ENCODE results near the gene PLEKHD1.
"Not testable (repeated sequence)": the region's sequence is repeated elsewhere in the genome, so short reads cannot be mapped to it uniquely, and the experiment has no call there.

The PLEKHD1 gene

DNA sequence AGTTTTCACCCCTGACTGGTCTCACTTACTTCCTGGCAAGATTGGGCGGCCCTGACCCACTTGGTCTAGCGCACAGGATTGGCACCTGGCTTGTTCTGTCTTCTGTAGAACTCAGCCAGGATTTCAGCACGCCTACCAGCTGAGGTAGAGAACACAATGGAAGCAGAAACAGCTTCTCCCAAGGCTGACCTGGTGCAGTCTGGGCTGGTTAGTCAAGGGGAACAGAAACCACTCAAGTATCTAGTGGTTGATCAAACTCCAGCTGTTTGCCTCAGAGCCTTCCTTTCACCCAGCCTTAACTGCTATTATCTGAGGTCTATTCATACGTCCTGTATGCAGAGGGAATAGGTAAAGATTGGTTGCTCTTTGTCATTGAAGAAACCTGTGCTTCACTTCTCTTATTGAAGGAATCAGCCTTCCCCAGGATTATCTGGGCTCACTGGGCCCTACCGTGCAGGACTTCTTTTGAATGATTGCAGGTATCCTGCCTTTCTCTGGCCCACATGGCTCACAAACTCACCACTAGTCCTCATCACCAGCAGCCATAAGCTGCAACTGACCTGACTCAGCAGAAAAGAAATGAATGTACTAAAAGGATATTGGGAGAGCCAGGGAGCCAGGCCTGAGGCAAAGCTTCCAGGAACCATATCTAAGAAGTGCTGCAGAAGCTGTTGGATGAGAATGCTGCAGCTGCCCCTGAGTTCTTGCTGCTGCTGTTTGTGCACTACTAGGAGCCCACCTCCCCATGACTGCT, 2.5 kb upstream of the PLEKHD1 start:
- no peak for ATAC-seq

DNA sequence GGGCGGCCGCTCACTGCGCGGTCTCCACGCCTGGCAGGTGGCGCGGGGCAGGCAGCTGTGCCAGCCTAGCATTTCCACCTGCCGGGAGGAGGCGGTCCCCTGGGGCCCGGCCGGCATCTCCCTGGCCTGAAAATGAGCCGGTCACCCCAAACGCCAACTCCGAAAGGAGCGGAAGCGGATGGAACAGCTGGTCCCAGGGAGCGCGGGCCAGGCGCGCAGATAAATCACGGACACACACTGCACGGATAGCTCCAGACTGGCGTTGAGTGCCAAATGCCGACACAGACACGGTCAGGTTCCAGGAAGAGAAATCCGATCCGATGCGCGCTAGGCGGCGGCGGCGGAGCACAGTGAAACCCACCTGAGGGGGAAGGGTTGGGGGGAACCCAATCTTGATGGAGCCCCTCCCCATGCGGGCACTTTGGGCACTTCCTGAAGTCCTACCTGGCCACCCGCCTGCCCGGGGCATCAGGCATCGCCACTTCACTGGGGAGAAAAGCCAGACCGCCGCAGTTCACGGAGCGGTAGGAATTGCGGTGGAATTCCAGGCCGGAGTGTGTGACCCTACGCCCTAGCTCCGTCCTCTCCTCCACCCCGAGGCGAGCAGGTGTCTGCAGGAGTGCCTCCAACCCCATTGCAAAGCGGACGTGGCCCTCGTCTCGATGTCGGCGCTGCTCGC, 624 bp upstream of the PLEKHD1 start:
- no peak for ATAC-seq

DNA sequence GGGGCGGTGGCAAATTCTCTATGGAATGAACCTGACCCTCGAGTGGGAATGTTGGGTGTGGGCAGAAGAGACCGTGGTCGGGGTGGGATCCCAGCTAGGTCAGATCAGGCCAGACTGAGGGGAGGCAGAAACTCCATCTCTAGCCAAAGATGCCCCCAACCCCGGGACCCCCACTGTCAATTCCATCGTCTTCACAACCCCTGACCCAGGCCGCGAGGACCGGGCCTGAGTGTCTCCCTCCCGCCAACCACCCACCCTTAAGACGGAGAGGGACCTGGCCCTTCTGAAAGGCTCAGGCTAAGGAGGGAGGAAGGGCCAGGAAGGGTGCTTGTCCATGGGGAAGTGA, 760 bp downstream of the PLEKHD1 start:
- ATAC-seq: no peak

DNA sequence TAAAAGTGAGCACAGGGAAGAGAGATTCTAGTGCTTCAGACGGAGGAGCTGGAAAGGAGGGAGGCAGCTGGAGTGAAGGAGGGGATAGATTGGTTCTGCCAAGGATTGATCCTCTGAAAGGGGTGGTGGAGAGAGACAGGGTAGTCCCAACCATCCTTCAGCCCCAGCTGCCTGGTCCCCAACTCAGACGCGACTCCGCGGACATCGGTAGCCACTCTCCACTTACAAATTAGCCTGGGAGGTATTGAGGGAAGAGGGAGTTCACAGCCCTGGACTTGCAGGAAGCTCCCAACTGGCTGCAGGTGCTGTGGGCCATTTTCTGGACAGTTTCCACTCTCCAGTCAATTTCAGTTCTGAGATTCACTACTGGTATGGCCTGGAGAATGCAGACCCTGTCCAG, 1.2 kb downstream of the PLEKHD1 start:
- no peak for ATAC-seq

DNA sequence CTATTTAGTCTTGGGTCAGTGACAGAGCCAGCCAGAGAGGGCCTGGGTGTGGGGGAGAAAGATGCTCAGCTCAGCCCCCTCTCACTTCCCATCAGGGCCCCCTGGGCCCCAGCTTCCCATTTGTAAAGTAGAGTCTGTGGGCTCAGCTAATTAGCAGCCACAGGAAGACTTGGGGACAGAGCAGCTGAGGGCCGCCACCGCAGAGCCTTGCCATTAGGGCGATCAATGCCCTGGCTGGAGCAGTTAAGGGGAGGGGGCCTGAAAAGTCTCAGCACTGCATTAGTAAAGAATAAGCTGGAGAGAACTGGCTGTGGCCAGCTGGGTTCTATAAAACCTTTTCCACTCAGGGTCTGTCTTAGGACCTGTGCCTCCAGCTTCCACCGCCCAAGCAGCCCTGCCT, 2.7 kb downstream of the PLEKHD1 start:
- no peak for ATAC-seq

DNA sequence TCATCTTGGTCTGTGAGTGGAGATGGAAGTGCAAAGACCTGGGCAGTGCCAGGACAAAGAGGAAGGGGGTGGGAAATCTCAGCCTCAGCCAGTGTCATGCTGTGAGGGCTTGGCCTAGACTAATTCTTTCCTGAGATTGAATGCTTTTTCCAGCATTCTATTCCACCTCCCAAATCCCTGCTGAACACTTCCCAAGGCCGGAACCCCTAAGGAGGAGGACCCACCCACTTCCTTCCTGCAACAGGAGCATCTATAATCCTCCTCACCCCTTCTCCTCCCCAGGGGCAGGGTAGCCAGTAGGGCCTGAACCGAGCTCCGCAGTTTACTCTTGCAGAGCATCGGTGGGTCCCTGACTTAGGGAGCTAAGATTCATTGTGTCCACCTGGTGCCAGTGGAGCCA, 3.2 kb downstream of the PLEKHD1 start:
- no peak for ATAC-seq

DNA sequence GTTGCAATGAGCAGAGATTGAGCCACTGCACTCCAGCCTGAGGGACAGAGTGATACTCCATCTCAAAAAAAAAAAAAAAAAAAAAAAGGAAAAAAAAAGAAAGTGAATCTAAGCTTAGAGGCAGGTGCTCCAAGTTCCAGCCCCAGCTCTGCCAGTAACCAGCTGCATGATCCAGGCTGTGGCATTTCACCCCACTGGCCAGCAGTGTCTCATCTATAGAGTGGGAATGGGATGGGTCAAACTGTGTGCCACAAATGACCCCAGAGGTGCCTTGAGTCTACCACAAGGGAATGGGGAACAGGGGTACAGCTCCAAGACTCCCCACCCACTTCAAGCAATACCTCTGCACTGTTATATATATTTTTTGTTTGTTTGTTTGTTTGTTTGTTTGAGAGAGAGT, 5.0 kb downstream of the PLEKHD1 start:
- no peak for ATAC-seq

DNA sequence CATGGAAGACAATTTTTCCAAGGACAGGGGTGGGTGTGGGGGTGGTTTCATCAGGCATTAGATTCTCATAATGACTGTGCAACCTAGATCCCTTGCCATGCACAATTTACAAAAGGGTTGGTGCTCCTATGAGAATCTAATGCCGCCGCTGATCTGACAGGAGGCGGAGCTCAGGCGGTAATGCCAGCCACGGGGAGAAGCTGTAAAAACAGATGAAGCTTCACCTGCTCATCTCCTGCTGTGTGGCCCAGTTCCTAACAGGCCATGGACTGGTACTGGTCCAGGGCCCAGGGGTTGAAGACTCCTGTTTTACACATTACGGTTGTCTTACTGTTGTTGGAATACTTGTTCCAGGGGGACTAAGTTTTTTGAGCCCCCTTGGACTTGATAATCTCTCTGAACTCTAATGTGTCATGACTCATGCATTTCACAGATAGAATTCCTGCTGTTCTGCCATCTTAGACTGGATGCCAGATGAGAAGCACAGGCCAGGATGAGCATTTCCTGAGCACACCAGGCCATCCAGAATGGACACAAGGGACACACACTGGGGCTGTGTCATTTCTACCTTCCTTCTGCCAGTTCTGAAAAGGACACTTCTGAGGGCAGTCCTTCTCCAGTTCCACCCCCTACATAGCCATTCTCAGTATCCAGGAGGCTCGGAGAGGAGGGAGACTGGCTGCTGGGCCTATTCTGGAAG, 5.8 kb downstream of the PLEKHD1 start:
- ATAC-seq: no peak

DNA sequence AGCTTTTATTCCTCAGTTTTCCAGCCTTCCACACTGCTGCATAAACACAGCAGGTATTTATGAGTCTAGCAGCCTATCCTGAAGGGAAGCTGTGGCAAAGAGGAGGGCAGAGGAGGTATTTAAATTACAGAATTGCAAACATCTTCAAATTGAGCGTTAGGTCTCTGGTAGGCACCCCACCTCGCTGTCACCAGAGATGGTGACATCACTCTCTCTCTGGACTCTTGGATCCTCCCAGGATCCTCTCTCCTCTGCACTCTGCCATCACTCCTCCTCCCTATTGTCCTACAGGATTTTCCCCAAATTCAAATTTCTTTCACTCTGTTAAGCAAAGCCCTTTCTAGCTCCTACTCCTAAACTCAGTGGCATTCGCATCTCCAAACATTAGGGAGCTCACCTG, 6.7 kb downstream of the PLEKHD1 start:
- ATAC-seq: no peak

DNA sequence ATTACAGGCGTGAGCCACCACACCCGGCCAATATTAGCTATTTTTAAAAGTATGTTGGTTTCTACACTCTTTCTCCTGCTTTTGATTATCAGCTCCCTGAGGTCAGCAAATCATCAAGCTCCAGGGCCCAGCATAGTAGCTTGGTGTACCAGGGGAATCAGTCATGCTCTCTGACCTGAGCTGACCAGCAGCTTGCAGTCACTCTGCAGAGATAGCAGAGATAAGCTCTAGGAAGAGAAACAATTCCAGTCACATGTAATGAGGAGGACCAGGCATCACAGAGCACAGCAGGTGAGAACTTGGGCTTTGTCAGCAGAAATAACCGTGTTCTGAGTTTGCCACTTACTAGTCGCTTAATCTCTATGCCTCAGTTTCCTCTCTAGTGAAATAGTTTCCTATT, 8.5 kb downstream of the PLEKHD1 start:
- ATAC-seq: no peak

DNA sequence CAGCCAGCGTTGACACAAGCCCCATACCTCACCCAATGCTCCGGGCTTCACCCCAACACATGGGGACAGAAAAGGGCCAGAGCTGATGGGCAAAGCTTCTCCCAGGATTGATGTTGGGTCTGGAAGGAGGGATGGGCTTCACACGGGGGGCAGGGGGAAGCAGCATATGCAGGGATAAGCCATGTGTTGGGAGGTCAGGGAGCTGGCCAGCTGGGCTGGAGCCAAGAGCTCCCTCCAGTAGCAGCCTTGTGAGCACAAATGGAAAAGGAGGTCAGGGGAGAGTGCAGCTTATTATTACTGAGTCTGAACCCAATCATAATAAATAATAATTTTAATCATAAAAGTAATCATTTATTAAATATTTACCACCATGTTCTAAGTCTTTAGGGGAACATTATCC, 9.3 kb downstream of the PLEKHD1 start:
- no peak for ATAC-seq

DNA sequence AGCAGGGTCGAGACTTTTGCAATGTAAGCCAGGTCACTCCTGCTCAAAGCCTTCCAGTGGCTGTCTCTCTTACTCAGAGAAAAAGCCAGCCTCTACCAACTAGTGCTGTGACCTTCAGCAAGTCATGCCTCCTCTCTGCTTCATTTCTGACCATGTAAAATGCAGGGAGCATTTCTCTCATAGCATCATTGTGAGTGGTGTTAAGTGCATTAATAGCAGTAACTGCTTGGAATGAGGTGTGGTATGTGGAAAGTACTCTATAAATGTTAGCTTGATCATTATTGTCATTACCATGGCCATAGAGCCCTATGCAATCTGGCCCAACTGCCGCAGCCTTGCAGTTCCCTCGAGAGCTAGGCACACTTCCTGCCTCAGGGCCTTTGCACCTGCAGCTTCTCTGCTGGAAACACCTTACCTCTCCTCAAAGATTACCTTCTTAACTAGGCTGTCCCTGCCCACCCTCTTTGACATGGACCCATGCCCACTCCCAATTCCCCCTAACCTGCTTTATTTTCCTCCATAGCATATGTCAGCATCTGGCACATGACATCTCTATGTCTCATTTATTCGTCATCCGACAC, 10.9 kb downstream of the PLEKHD1 start:
- no peak for ATAC-seq

DNA sequence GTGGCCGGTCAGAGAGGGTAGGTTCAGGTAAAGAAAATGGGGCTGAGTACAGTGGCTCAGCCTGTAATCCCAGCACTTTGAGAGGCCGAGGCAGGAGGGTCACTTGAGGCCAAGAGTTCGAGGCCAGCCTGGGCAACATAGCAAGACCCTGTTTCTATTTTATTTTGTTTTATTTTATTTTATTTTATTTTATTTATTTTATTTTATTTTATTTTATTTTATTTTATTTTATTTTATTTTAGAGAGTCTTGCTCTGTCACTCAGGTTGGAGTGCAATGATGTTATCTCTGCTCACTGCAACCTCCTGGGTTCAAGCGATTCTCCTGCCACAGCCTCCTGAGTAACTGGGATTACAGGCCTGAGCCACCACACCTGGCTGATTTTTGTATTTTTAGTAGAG, 13.3 kb downstream of the PLEKHD1 start:
- ATAC-seq: not testable (repeated sequence)

DNA sequence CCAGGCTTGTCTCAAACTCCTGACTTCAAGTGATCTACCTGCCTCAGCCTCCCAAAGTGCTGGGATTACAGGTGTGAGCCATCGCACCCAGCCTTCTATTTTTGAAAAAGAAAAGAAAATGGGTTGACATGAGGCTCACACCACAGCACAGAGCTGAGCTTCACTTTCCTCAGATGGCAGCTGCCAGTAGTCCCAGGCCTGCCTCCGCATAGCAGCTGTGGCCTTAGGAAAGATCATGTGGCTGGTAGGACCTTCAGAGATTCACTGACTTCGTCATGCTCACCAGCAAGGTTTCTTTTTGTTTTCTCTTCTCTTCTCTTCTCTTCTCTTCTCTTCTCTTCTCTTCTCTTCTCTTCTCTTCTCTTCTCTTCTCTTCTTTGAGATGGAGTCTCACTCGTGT, 13.8 kb downstream of the PLEKHD1 start:
- not testable (repeated sequence) for ATAC-seq

DNA sequence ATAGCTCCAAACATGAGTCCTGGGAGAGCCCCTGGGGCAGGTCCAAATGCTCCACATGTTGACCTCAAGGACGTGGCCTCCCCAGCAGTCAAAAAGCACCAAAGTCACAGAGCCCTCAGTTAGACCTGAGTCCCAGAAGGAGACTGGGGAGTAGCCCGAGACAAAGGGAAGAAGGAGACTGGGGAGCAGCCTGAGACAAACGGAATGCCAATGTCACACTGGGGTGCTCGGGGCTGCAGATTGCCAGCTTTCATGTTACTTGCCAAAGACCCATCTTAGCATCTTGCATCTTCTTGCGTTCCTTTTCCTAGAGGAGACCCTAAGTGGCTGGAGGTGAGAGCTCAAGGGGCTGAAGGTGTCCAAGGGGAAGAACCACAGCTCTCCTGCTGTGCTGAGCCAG, 14.9 kb downstream of the PLEKHD1 start:
- ATAC-seq: no peak

DNA sequence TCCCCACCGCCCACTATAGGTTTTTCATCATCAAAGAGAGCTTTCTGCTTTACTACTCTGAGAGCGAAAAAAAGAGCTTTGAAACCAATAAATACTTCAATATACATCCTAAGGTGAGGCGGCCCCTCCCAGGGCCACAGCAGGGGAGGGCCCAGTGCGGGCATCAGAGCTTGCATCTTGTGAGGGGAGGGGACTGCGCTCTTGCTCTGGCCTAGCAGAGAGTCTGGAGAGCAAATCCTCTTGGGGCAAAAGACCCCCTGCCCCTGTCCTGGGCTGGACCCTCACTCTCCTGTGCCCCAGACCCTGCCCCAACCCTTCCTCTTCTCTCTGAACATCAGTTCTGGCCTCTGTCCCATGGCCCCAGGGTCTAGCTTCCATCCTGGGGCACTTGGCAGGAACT, 15.6 kb downstream of the PLEKHD1 start:
- ATAC-seq: no peak

DNA sequence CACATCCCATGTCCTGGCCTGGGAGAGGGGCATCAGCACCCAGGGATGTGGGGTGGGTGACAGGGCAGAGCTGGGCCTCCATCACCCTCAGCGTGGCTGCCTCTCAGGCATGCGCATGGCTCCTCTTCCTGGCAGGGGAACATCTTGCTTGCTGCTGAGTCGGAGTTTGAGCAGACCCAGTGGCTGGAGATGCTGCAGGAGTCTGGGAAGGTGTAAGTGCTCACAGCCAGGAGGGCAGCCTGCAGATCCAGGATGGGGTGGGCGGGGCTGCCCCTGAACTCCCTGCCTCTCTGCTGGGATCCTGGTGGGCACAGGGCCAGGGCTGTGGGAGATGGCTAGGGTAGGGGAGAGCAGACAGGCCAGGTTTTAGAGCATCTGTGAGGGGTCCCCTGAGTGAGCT, 16.2 kb downstream of the PLEKHD1 start:
- no peak for ATAC-seq

DNA sequence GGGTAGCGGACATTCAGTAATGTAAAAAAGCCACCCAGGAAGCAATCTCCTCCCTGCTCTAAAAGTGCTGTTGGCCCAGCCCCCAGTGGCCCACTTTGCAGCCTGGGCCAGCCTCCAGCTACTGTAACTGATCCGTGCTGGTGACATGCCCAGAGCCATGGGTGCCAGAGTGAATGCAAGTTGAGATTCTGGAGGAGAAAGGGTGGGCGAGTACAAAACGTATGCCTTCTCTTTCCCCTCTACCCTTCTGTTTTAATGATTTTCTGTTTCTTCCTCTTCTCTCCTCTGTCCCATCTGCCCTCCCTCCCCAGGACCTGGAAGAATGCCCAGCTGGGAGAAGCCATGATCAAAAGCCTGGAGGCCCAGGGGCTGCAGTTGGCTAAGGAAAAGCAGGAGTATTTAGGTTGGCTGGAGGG, 16.9 kb downstream of the PLEKHD1 start:
- no peak for ATAC-seq

DNA sequence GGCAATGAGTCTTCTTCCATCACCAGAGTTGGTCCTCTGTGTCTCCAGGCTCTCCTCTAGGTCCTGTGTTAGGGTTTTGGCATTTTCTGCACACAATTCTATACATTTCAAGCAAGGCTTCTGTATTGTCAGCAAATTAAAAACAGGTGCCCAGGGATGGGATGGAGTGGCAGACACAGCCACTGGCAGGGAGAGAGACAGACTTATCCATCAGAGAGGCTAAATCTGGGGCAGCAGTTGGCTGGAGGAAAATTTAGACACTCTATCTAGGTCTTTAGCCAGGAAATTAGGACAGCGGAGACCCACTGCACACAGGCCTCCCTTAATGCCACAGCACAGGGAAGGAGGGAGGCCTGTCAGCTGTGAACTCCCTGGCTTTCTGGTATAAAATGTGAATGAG, 20.2 kb downstream of the PLEKHD1 start:
- ATAC-seq: no peak

DNA sequence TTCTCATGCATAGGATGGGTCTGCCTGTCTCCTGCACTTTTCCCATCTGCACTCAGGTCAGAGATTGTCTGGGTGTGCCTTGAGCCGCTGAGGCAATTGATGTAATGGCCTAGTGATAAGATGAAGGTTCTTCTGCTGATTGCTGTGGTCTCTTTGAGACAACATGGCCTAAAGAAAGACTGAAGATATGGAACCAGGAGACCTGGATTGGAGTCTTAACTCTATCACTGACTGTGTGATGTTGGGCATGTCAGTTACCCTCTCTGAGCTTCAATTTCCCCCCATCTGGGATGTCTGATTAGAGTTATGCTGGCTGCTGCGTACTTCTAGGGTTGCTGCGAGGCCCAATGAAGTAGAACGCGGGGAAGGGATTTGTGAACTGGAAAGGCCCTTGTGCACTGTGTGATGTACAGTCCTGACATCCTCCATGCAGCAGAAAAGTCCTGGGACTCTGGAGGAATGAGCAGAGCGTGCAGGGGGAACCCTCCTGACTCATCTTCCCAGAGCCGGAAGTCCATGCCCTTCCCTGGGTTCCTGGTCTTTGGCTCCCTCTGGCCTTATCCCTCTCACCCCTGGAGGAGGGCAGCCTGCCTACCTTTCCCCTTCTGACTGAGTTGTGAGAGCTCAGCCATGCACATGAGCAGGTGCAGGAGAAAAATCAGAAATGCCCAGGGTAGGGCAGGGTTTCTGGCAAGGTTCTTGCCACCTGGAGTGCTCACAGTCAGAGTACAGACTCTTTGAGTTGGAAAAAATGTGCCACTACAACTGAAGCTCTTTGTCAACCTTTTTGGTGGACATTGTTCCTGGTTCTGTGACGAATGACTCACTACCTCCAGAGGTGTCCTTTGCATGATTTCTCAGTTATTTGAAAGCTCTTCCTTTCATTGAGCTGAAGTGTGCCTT, 21.1 kb downstream of the PLEKHD1 start:
- no peak for ATAC-seq

DNA sequence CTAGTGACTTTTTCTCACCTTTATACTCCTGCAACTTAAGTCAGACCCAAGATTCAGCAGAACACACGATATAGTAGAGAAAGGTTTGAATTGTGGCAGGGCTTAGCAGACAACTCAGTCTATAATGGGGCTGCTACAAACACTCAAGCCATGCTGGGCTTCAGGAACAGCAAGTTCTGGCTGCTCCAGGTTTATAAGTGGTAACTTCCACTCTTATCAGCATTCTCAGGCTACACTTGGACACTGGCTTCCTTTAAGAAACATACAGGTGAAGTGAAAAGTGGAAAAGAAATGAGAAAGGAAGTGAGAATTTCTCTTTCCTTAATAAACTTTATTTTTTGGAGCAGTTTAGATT, 21.7 kb downstream of the PLEKHD1 start:
- no peak for ATAC-seq

DNA sequence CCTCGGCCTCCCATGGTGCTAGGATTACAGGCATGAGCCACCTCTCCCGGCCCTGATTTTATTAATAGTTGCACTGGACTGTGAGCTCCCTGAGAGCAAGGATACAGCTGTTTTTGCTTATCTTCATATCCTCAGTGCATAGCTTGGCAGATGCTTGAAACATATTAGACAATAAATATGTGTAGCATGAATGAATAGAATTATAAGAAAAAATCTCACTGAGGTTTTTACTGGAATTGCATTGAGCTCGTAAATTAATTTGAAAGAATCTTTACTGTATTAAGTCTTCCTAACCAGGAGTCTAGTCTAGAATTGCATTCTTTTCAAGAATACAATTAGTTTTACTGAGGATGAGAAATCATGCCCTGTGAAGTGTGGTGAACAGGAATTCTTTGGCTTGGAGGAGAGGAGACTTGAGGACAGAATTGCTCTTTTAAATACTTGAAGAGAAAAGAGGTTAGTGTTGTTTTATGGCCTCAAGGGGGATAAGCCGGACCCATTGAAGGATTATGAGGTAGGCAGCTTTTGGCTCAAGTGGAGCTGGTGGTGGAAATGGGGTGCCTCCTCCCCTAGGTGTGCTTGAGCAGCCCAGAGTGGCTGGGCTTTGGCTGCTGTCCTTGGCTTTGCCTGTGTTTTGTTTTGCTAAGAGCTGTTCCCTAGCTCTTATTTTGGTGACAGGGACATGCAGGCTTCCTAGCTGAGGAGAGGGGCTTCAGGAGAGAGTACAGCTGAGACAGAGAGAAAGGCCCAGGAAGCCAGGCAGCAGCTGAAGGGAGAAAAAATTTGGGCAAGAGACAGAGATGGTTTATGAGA, 34.0 kb downstream of the PLEKHD1 start:
- no peak for ATAC-seq
